Measurements from ENCODE around the gene TMEM123.

GRCh38 chr11:102420547-102420946 lies 32.0 kb downstream of the TMEM123 start:
- TF ChIP-seq CTCF (IDR thresholded peaks at IDR 0.05) (no peak), ZNF121 (CRISPR knock-in tag; IDR thresholded peaks at IDR 0.05) (no peak), NFE2L1 (CRISPR knock-in tag; IDR thresholded peaks at IDR 0.05) (no peak), FOXJ3 (CRISPR knock-in tag; IDR thresholded peaks at IDR 0.05; ENCODE audit: borderline replicate concordance) (no peak), SMAD3 (CRISPR knock-in tag; IDR thresholded peaks at IDR 0.05; ENCODE audit: borderline replicate concordance) (no peak), CBFB (CRISPR knock-in tag; IDR thresholded peaks at IDR 0.05; ENCODE audit: low read depth) (no peak), TEAD1 (CRISPR knock-in tag; IDR thresholded peaks at IDR 0.05) (no peak), ATF2 (CRISPR knock-in tag; IDR thresholded peaks at IDR 0.05; ENCODE audit: borderline replicate concordance, low read depth) (no peak), CREM (CRISPR knock-in tag; IDR thresholded peaks at IDR 0.05) (no peak), ELF4 (CRISPR knock-in tag; IDR thresholded peaks at IDR 0.05; ENCODE audit: low read depth) (no peak), ZNF232 (CRISPR knock-in tag; IDR thresholded peaks at IDR 0.05) (no peak), NR2C2 (CRISPR knock-in tag; IDR thresholded peaks at IDR 0.05) (no peak), FOXP4 (CRISPR knock-in tag; IDR thresholded peaks at IDR 0.05) (no peak)
